Calu3 (cell line): ENCODE measurements around the gene PABPC1L. TPM values are rescaled to one million over a fixed set of nuclear protein-coding genes. Genes with fewer than 3 reads are reported as not detected.

Experiments
- BruUV-seq: library from RNA; stranded (reverse); fragments of 400-500 nt; replicated peaks from 2 replicates; lab custom pipeline; 2021; lab: Mats Ljungman, UMichigan
- CTCF ChIA-PET: fragments of 300-600 bp; sonication (Branson Sonifier 250); formaldehyde crosslinking; loops from one replicate; lab custom pipeline; 2022; ENCODE audit warnings: antibody characterized with exemption; lab: Charles Lee
- DNase-seq: peaks from one replicate; pipeline ENCODE4 v3.0.0; 2022
- H3K27ac Mint-ChIP-seq: one replicate; pipeline ENCODE4 v1.8.0; 2022; ENCODE audit warnings: mixed read lengths; ENCODE audit not compliant: unreplicated experiment
- H3K27me3 Mint-ChIP-seq: one replicate; pipeline ENCODE4 v1.8.0; 2022; ENCODE audit warnings: mixed read lengths; ENCODE audit not compliant: unreplicated experiment
- H3K36me3 Mint-ChIP-seq: one replicate; pipeline ENCODE4 v1.8.0; 2022; ENCODE audit warnings: mild to moderate bottlenecking, moderate library complexity, mixed read lengths; ENCODE audit not compliant: insufficient read depth, unreplicated experiment
- H3K4me1 Mint-ChIP-seq: one replicate; pipeline ENCODE4 v1.8.0; 2022; ENCODE audit warnings: mild to moderate bottlenecking, low read depth, mixed read lengths; ENCODE audit not compliant: unreplicated experiment
- H3K4me3 Mint-ChIP-seq: one replicate; pipeline ENCODE4 v1.8.0; 2022; ENCODE audit warnings: mild to moderate bottlenecking, low read depth, moderate library complexity, mixed read lengths; ENCODE audit not compliant: unreplicated experiment
- H3K9me3 Mint-ChIP-seq: one replicate; pipeline ENCODE4 v1.8.0; 2022; ENCODE audit warnings: low read depth, mixed read lengths; ENCODE audit not compliant: unreplicated experiment
- CTCF ChIP-seq: fragments of 200-600 bp; IDR thresholded peaks from one replicate; pipeline ENCODE4 v1.8.0; 2022; ENCODE audit warnings: antibody characterized with exemption; ENCODE audit not compliant: unreplicated experiment
- intact Hi-C: fragments of 100-400 bp; cut with micrococcal nuclease; formaldehyde crosslinking; loops from one replicate; pipeline ENCODE4 v1.10.0; 2022; ENCODE audit not compliant: unreplicated experiment
- total RNA-seq: library from RNA; stranded (reverse); gene quantifications from 2 replicates; pipeline ENCODE4 v1.2.3, GENCODE V29; 2022

The PABPC1L gene
- total RNA-seq, 1 experiment from 2014 or later, result 172 TPM

DNA sequence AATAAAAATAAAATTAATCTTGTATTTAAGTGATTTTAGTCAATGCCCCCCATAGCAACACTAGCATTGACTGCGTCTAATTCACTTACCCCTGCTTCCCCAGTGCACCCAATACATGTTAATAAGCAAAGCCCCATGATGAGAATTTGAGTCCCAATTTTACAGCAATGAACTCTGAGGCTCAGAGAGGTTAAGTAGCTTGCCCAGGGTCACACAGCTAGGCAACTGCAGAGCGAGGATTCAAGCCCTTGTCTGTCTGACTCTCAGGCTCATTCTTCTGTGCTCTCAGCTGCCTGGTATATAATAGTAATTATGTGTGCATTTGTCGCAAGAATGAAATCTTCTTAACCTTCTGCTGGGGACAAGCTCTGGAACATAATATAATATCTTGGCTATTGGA is 8.5 kb downstream of the PABPC1L start:
- Mint-ChIP-seq H3K4me3 (no peak overlapping the region), H3K27ac (no peak overlapping the region), H3K4me1 (no peaks in the 10 kb centered on the region), H3K36me3 (peaks cover 37% of the 10 kb centered on the region), H3K9me3 (no peaks in the 10 kb centered on the region), H3K27me3 (no peaks in the 10 kb centered on the region)
- CTCF ChIA-PET, result no interaction called here
- no TSS peak for BruUV-seq
- intact Hi-C loops, result loop anchor here (10.0 kb wide), 1 partner anchor 186 kb away; the partner anchor contains the start of gene KCNS1
- TF ChIP-seq CTCF, result no peak
- no peak for DNase-seq

DNA sequence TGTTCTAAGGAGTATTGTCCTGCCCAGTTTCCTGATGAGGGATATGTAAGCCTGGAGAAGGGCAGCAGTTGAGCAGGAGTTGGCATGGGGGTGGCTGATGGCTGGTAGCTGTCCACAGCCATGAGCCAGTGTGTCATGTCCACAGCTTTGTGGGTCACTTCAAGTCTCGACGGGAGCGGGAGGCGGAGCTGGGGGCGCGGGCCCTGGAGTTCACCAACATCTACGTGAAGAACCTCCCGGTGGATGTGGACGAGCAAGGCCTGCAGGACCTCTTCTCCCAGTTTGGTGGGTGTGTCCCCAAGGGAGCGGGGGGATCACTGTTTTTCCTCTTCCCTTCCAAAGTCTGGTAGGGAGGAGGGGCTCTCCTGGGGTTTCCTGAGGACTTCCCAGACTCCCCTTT is 8.9 kb downstream of the PABPC1L start:
- intact Hi-C loops, result loop anchor here (10.0 kb wide), 1 partner anchor 186 kb away; the partner anchor contains the start of gene KCNS1
- H3K27me3 Mint-ChIP-seq, result no peaks in the 10 kb centered on the region
- no TSS peak for BruUV-seq
- H3K4me3 Mint-ChIP-seq, result no peak overlapping the region
- no peak for TF ChIP-seq CTCF
- H3K9me3 Mint-ChIP-seq, result no peaks in the 10 kb centered on the region
- peaks cover 34% of the 10 kb centered on the region for H3K36me3 Mint-ChIP-seq
- H3K27ac Mint-ChIP-seq, result no peak overlapping the region
- CTCF ChIA-PET, result no interaction called here
- H3K4me1 Mint-ChIP-seq, result no peaks in the 10 kb centered on the region
- no peak for DNase-seq

DNA sequence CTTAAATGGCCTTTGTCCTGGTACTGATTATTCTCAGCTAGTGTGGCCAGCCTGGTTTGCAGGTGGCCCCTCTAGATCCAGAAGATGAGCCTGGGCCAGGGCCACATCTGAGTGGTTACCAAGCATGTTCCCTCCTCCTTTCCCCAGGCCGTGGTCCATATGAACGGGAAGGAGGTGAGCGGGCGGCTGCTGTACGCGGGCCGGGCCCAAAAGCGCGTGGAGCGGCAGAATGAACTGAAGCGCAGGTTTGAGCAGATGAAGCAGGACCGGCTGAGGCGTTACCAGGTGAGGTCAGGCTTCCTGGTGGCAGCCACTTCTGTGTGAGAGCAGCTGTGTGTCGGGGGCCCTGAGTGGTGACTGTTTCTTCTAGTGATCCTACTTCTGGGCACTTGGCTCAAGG is 11.6 kb downstream of the PABPC1L start:
- DNase-seq, result no peak
- no peaks in the 10 kb centered on the region for H3K27me3 Mint-ChIP-seq
- peaks cover 38% of the 10 kb centered on the region for H3K36me3 Mint-ChIP-seq
- no peak for TF ChIP-seq CTCF
- no peak overlapping the region for H3K4me3 Mint-ChIP-seq
- CTCF ChIA-PET, result interaction anchor here (0.5 kb wide), 1 partner anchor 41 kb away, joined by 4 read pairs; no protein-coding TSS in a partner anchor
- BruUV-seq, result no TSS peak
- no peak overlapping the region for H3K27ac Mint-ChIP-seq
- H3K9me3 Mint-ChIP-seq, result no peaks in the 10 kb centered on the region
- intact Hi-C loops, result no loop called here
- H3K4me1 Mint-ChIP-seq, result no peaks in the 10 kb centered on the region

- H3K4me1 Mint-ChIP-seq, result no peaks in the 10 kb centered on the region
- no peak overlapping the region for H3K4me3 Mint-ChIP-seq
- no peak overlapping the region for H3K27ac Mint-ChIP-seq
- no peak for DNase-seq
- peaks cover 23% of the 10 kb centered on the region for H3K36me3 Mint-ChIP-seq
- intact Hi-C loops, result no loop called here
- no TSS peak for BruUV-seq
- CTCF ChIA-PET, result interaction anchor here (0.6 kb wide), 1 partner anchor 689 kb away, joined by 3 read pairs; no protein-coding TSS in a partner anchor
- no peaks in the 10 kb centered on the region for H3K9me3 Mint-ChIP-seq
- no peak for TF ChIP-seq CTCF
- no peaks in the 10 kb centered on the region for H3K27me3 Mint-ChIP-seq
Observed at GRCh38 chr20:44924541-44924940, 14.7 kb downstream of the PABPC1L start.
